ENCODE results near the gene TNFRSF8. TPM values are rescaled to one million over a fixed set of nuclear protein-coding genes. Genes with fewer than 3 reads are reported as not detected.

TNFRSF8 gene
- total RNA-seq, 1 experiment from 2014 or later = not detected

- no peak overlapping the region for H2AFZ ChIP-seq (ENCODE audit: low read length)
- H4K20me1 ChIP-seq (ENCODE audit: low read length) = no peaks in the 10 kb centered on the region
- intact Hi-C loops (cut with micrococcal nuclease) = no loop called here
- H3K9me3 ChIP-seq (ENCODE audit: low read length) = no peaks in the 10 kb centered on the region
- DNase-seq = no peak
- H3K27ac ChIP-seq (ENCODE audit: low read length) = no peak overlapping the region
- no peak for ATAC-seq
- H3K27me3 ChIP-seq (ENCODE audit: low read length) = no peaks in the 10 kb centered on the region
- CTCF ChIA-PET = no interaction called here
- H3K4me3 ChIP-seq (ENCODE audit: low read length) = no peak overlapping the region
- peaks cover 3% of the 10 kb centered on the region; the same call in 1 of the 2 replicates for H3K4me1 ChIP-seq (ENCODE audit: insufficient read depth, low read length)
- POLR2A ChIA-PET (ENCODE audit: unreplicated experiment) = no interaction called here
- no peaks in the 10 kb centered on the region for H3F3A ChIP-seq (ENCODE audit: low read length, unreplicated experiment)
- H3K4me2 ChIP-seq (ENCODE audit: low read length) = no peak overlapping the region
- H3K36me3 ChIP-seq (ENCODE audit: low read depth, low read length) = no peaks in the 10 kb centered on the region
- no TSS peak for BruUV-seq (replicated peaks)
- H3K9me2 ChIP-seq (replicated peaks; ENCODE audit: low read length) = no peaks in the 10 kb centered on the region
- TF ChIP-seq EZH2 (IDR thresholded peaks at IDR 0.05; ENCODE audit: low read length, unreplicated experiment) = no peak
- TF ChIP-seq EZH2phosphoT487 (IDR thresholded peaks at IDR 0.05; ENCODE audit: borderline replicate concordance, low read length) = no peak
- TF ChIP-seq CTCF (conservative IDR thresholded peaks at IDR 0.05; ENCODE audit: low read depth, low read length) = no peak
- H3K9ac ChIP-seq (ENCODE audit: low read length) = no peak overlapping the region
- H3K79me2 ChIP-seq (ENCODE audit: low read length) = no peaks in the 10 kb centered on the region
Observed at GRCh38 chr1:12173631-12174121, 110.6 kb downstream of the TNFRSF8 start.

GRCh38 chr1:12174924-12175810, 112.1 kb downstream of the TNFRSF8 start:
- peaks cover 3% of the 10 kb centered on the region; the same call in 1 of the 2 replicates for H3K4me1 ChIP-seq (ENCODE audit: insufficient read depth, low read length)
- no peak overlapping the region for H3K4me3 ChIP-seq (ENCODE audit: low read length)
- no peaks in the 10 kb centered on the region for H3K27me3 ChIP-seq (ENCODE audit: low read length)
- ChIA-PET CTCF (no interaction called here), POLR2A (ENCODE audit: unreplicated experiment) (no interaction called here)
- TF ChIP-seq CTCF (conservative IDR thresholded peaks at IDR 0.05; ENCODE audit: low read depth, low read length) (no peak), EZH2phosphoT487 (IDR thresholded peaks at IDR 0.05; ENCODE audit: borderline replicate concordance, low read length) (no peak), EZH2 (IDR thresholded peaks at IDR 0.05; ENCODE audit: low read length, unreplicated experiment) (no peak)
- no peaks in the 10 kb centered on the region for H4K20me1 ChIP-seq (ENCODE audit: low read length)
- H2AFZ ChIP-seq (ENCODE audit: low read length) = no peak overlapping the region
- no peak overlapping the region for H3K27ac ChIP-seq (ENCODE audit: low read length)
- DNase-seq = no peak
- no peak for ATAC-seq
- no TSS peak for BruUV-seq (replicated peaks)
- no peak overlapping the region for H3K9ac ChIP-seq (ENCODE audit: low read length)
- H3K36me3 ChIP-seq (ENCODE audit: low read depth, low read length) = no peaks in the 10 kb centered on the region
- intact Hi-C loops (cut with micrococcal nuclease) = no loop called here
- H3K79me2 ChIP-seq (ENCODE audit: low read length) = no peaks in the 10 kb centered on the region
- H3F3A ChIP-seq (ENCODE audit: low read length, unreplicated experiment) = no peaks in the 10 kb centered on the region
- H3K9me2 ChIP-seq (replicated peaks; ENCODE audit: low read length) = no peaks in the 10 kb centered on the region
- no peaks in the 10 kb centered on the region for H3K9me3 ChIP-seq (ENCODE audit: low read length)
- no peak overlapping the region for H3K4me2 ChIP-seq (ENCODE audit: low read length)
